Fibroblast of skin of left quadriceps (primary cell): Measurements from ENCODE around the gene ARHGAP32.
"Not testable (repeated sequence)": the region's sequence is repeated elsewhere in the genome, so short reads cannot be mapped to it uniquely, and the experiment has no call there.

Experiments used
- DNase-seq, 2 experiments: peaks; one replicate each; pipeline ENCODE4 v3.0.0-alpha.2; 2013; ENCODE audit warnings: low read depth in 2 of 2

The ARHGAP32 gene

DNA sequence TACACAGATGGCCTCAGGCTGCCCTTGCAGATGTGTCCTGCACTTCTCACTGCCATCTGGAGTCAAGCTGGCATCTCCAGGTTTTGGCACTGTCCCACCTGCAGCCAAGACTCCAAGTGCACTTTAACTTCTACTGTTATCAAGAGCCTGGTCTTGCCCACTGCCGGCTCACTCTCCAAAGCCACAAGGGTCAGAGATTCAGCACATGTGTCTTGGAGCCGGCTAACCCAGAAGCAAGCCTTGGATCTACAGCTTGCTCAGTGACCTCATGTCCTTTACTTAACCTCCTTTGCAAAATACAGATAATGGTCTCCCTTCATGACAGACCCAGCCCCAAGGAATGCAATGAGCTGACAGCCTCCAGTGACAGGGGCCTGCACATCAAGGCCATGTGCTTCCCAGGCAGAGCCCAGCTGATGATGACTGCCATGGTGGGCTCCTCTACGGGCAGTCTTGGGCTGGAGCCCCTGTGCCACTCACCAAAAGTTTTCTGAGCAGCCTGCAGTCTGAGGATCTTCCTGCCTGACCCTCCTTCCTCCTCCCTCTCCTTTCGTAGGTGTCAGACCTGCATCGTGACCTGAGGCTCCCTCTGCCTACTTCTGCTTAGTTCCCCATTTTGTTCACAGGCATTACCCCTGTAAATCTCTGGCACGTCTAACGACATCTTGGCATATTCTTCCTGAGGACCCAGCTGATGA lies 258.5 kb downstream of the ARHGAP32 start:
- DNase-seq = no peak

- no peak for DNase-seq
Measured at GRCh38 chr11:128931668-128932067, 260.5 kb downstream of the ARHGAP32 start.

DNA sequence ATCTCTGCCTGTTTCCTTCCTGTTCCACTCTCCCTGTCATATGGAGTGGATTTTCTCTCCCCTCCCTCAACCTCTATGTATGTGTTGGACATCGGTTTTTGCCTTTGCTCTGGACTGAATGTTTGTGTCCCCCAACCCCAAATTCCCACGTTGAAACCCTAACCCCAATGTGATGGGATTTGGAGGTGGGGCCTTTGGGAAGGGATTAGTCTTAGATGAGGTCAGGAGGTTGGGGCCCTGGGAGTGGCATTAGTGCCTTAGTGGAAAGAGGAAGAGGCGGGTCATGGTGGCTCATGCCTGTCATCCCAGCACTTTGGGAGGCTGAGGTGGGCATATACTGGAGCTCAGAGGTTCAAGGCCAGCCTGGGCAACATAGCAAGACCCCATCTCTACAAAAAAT lies 261.1 kb downstream of the ARHGAP32 start:
- DNase-seq = no peak

DNA sequence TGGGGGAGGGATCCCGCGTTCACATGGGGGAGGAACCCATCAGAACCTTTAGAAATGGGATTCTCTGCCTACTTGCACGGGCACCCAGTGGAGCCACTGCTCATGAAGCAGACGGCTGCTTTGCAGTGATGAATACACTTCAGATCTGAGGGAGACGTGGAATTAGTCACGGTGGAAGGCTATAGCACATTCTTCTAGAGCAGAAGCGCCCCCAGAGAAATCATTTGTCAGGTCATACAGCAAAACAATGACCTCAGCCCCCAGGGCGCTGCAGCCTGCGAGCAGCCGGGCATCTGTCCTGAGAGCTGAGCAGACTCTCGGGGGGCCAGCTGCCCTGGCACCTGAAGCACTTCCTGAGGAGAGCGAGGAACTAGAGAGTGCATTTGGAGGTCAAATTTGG lies 262.1 kb downstream of the ARHGAP32 start:
- no peak for DNase-seq

DNA sequence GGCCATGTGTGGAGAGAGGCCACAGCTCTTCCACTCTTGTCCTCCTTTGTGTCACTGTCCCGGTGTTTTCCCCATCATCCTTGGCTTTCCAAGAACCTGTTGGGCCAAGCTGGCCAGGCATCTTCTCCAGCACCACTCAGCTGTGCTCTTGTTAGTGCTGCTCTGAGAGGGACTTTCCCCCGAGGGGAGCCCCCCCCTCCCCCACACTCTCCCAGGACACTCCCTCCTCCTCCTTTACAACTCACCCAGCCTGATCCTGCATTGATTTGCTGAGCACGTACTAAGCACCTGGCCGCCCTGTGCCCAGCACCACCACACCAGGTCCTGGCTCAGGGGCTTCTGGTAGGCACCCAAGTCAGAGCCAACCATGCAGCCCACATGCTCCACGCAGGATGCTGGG lies 262.7 kb downstream of the ARHGAP32 start:
- no peak for DNase-seq

DNA sequence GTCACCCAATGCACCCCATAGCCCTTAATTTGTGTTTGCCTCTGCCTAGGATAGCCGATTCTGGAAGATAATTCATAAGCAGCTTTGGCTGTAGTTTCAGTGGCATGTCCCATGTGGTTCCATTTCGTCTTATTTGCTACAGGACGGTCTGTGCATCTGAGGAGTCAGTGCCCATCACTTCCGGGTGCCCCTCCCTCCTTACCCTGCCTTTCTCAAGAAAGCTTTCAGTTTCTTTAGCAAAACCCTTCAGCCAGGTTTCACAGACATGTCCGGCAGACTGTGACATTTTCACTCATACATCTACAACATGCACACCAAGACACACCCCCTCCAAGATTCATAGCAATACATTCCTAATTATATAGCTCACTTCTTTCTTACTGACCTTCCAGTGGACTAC lies 263.7 kb downstream of the ARHGAP32 start:
- DNase-seq = no peak

DNA sequence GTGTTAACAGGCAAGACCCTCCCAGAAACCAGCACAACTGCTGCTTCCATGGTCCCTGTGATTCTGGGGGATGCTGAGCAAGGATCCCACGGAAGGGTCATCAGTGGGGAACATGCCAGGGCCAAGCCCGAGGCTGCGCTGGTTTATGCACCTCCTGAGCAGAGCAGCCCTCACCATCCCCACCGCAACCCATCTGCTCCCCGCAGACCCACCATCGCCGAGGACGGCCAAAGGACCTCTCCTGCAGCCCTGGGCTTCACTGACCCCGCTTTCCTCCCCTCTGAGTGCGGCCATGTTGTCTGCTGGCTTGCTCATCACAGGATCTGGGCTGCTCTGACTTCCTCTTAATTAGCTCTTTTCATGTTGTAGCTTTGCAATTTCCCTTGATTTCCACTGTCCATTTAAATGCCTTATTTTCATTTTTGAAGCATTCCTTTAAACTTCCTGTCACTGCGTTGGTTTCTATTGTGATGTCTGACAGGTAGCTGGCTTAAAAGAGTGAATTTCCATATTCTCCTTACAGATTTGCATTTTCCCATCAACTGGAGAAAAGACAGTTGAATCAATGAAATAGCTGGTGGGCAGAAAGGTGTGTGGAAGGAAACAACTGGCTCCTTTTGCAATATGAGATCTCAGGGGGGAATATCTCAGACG lies 264.3 kb downstream of the ARHGAP32 start:
- no peak for DNase-seq

- DNase-seq = no peak
Measured at GRCh38 chr11:128927108-128927461, 265.0 kb downstream of the ARHGAP32 start.

DNA sequence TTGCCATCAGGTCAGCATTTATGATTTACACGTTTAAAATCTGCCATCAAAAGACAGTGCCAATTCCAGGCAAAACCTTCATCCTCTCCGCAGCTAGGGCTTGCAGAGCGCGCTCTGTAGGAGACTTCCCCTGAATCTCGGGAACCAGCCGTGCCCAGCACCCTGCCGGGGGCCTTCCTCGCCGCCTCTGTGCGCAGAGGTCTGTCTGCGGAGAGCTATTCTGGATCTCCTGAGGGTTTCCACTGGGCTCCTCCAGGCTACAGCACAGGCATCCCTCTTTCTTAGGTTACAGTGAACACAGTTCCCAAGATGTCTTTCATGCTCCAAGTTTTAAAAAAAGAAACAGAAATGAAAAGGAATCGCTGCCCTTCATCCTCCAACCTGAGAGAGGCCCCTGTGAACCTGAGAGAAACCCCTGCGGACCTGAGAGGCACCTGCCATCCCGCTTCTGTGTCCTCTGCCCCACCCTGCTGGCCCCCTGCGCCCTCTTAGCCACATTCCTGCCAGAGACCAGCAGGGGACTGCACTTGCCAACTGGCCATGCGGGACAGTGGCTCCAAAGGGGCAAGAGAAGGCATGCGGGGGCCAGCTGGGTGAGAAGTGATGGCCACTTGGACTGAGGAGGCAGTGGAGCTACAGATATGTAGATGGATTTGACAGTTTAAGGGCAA lies 265.6 kb downstream of the ARHGAP32 start:
- no peak for DNase-seq

DNA sequence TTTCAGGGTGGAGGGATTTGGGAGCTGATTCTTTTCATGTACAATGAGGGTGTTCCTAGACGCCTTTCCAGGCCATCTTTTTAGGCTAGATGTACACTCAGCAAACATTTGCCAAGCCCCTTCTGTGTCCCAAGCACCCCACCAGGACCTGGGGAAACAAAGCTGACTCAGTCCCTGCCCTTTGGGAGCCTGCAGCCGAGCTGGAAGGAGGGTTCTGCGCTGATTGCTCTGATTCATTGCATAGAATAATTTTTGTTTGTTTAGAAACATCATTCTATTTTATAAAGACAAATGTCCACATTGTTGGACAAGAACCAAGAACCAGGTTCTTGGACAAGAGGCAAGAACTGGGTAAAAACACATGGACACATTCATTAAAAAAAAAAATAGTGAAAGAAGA lies 266.1 kb downstream of the ARHGAP32 start:
- DNase-seq = no peak

DNA sequence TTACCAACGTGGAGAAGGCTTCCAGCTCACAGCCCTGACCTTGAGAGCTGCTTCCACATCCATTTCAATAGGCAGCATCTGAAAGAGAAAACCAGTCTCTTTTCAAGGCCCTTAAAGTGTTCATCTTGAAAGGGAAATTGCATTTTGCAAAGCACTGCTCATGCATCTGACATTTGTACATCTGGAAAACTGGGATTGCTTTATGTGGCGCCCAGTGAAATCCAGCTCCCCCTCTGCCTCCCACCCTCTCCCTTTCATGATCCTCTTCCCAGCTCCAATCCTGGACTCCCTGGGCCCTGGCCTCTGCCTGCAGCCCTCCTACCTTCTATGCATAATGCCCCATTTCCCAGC lies 266.9 kb downstream of the ARHGAP32 start:
- no peak for DNase-seq

GRCh38 chr11:128924510-128925249 lies 267.4 kb downstream of the ARHGAP32 start:
- no peak for DNase-seq

- DNase-seq = no peak
Measured at GRCh38 chr11:128924104-128924503, 268.0 kb downstream of the ARHGAP32 start.

- no peak for DNase-seq
Measured at GRCh38 chr11:128921793-128922192, 270.3 kb downstream of the ARHGAP32 start.

- no peak for DNase-seq
Measured at GRCh38 chr11:128920666-128921065, 271.5 kb downstream of the ARHGAP32 start.

DNA sequence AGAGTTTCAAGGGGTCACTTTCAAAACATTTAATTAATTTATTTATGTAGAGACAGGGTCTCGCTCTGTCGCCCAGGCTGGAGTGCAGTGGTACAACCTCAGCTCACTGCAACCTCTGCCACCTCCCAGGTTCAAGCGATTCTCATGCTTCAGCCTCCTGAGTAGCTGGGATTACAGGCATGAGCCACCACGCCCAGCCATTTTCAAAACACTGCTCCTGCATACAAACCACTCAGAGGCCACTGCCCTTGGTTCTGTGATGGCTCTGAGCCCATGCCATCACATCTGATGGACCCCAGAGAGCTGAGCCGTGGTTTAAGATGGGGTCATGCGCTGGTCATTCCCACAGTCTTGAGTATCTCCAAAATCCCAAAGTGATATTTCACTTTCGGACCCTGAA lies 272.5 kb downstream of the ARHGAP32 start:
- not testable (repeated sequence) for DNase-seq

DNA sequence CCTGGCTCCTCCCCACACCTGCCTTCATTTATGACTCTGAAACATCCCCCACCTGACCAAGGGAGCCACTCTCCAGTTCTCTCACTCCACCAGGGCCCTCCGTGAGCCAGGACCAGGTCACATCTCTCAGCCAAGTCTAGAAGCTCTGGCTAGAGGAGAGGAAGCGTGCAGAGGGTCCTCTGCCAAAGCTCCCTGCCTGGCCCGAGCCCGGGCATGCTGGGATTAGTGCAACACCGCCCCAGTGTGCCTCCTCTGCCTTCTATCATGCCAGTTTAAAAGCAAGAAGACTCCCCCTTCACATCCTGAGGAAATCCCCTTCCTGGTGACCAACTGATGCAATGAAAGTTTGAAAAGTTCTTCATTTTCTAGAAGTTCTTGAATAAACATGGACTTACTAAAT lies 272.9 kb downstream of the ARHGAP32 start:
- no peak for DNase-seq

DNA sequence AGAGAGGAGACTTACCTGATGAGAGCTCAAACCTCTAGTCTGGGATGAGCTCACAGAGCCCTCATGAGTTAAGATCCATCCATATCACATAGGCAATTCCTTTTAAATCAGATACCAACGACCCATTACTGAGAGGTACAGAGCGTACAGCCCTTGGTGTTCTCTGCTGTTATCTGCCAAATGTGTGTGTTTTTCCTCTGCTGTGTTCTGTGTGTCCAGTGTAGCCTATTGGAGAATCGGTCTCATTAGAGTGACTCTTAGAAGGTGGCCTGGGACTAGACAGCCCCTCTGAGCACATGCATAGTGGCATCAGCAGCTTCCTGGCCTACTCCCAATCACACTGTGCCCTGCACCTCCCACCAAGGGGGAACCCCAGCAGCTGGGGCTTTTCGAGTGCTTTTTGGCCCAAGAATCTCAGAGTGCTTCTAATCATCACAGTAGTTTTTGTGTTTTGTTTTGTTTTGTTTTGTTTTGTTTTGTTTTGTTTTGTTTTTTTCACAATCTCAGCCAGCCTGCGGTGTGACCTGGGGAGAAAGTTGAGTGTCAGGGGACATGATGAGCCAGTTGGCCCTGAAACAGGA lies 274.9 kb downstream of the ARHGAP32 start:
- DNase-seq = no peak

DNA sequence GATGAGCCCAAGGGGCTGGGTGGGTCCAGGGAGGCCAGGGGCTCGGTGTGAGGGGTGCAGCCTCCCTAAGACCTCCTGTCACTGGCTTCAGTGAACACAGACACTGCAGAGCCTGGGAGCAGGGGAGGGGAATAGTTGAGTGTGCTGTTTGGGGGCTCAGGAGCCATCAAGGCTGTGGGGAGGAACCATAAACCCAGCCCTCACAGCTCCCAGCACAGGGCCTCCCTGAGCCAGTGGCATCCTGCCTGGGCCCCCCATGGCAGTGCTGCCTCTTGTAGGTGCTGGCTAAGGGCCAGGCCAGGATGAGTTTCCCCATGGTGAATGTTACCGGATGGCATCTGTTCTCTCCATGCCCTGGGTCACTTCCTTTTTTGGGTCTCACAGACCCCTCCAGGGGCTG lies 275.4 kb downstream of the ARHGAP32 start:
- DNase-seq = no peak

DNA sequence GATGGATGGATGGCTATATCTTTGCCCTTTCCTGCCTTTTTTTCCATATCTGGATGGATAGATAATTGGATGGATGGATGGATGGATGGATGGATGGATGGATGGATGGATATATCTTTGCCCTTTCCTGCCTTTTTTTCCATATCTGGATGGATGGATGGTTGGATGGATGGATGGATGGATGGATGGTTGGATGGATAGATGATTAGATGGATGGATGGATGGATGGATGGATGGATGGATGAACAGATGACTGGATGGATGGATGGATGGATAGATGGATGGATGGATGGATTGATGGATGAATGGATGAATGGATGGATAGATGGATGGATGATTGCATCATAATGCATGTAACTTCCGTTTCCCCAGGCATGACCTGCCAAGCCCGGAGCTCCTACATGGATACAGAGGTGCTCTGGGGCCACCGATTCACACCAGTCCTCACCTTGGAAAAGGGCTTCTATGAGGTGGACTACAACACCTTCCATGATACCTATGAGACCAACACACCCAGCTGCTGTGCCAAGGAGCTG lies 276.0 kb downstream of the ARHGAP32 start:
- DNase-seq = no peak

DNA sequence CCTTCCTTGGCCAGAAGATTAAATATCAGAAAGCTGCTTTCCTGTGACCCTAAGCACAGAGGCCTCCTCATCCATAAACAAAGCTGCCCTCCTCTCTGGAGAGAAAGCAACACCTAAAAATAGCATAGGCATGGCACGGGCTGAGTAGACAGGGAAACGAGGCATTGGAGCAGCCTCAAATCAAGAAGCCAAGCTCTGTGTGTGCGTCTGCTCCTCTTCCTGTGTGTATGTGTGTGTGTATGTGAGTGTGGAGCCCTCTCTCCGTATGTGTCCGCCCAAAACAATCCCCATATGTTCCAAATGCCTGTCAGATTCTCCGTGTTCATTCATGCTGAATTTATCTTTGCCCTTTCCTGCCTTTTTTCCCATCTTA lies 277.0 kb downstream of the ARHGAP32 start:
- DNase-seq = no peak
